Activated CD4-positive, alpha-beta T cell treated with anti-CD3 and anti-CD28 coated beads, Interleukin-2, amount 50 U/mL, for 4 hours (primary cell): ENCODE results near the gene RFC4.
"Not testable (repeated sequence)": the region's sequence is repeated elsewhere in the genome, so short reads cannot be mapped to it uniquely, and the experiment has no call there.

Experiments used
- DNase-seq, 2 experiments: peaks; one replicate each; pipeline ENCODE4 v3.0.0-alpha.2; 2020

The RFC4 gene

GRCh38 chr3:186824430-186825139, 18.3 kb upstream of the RFC4 start:
- no peak for DNase-seq

DNA sequence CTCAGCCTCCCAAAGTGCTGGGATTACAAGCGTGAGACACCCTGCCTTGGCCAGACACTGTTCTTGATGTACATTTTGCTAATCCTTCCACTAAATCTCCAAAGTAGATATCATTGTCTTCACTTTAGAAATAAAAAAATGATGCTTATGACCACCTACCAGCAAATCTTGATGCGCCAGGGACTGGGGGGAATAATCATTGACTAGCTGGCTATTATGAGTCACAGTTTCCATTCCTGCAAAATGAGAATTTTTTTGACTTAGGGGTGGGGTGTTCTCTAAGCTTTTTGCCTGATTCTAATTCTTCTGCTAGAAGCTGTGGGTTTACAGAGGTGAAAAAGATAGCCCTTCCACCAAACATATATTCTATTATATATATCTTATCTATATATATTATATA, 17.1 kb upstream of the RFC4 start:
- no peak for DNase-seq

- not testable (repeated sequence) for DNase-seq
These were observed 16.1 kb upstream of the RFC4 start for GRCh38 chr3:186822388-186822759.

DNA sequence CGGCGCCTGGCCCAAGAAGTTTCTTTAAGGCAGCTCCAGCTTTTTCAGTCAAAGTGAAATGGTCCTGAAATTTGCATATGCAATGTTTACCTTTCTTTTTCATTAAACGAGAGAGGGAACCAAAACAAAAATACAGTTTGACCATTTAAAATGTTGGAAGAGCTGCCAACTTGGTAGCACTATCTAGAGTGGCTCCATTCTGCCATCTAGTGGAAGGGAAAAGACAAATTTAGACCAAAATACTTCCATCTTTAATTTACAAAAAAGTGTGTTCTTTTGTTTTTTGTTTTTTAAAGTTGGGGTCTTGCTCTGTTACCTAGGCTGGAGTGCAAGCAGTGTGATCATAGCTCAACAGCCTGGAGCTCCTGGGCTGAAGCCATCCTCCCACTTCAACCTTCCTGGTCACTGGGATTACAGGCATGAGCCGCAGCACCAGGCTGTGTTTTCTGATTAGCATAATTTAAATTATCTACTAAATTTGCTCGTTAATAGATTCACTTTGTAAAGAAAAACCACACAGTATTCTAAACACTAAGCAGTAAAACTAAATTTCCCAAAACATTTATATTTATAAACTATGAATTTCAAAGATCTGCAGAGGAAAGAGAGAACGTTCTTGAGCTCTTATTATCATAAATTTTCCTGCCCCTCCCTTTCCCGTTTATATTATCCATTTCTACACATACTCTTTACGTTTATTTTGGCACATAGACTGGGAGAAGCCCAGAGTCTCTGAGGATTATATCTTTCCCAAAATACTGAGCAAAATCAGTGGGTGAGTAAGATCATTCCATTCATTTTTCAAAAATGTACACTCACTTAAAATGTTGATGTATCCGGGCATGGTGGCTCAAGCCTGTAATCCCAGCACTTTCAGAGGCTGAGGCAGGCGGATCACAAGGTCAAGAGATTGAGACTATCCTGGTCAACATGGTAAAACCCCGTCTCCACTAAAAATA, 15.4 kb upstream of the RFC4 start:
- DNase-seq, result no peak

GRCh38 chr3:186818956-186819355, 12.7 kb upstream of the RFC4 start:
- DNase-seq, result no peak

GRCh38 chr3:186818516-186818915, 12.2 kb upstream of the RFC4 start:
- DNase-seq, result no peak

DNA sequence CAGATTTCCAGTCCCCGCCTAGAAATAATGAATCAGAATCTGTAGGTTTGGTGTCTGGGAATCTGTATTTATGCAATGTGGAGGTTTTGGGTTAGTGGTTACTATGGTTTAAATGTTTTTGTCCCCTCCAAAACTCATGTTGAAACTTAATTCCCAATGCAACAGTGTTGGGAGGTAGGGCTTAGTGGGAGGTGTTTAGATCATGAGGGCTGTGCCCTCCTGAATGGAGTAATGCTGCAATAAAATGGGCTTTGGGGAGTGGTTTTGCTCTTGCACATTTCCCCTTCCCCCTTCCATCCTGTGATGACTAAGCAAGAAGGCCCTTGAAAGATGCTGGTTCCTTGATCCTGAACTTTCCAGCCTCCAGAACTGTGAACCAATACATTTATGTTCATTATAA, 9.2 kb upstream of the RFC4 start:
- DNase-seq, result no peak

DNA sequence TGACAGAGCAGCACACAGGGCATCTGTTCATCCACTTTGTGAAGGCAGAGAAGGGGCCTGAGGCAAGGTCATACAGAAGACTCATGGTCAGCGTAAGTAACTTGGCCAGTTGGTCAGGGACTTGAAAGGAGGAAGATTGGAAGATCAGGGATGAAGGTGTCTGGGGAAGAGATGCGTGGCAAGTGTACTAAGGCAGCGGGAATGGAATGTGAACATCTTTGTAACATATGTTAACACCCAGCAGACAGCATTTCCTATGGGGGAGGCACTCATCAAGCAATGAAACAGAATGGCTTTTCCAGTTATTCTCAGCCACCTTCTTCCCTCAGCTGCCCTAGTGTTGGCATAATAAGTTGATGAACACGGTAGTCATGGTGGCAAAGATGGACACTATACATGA, 7.8 kb upstream of the RFC4 start:
- no peak for DNase-seq

DNA sequence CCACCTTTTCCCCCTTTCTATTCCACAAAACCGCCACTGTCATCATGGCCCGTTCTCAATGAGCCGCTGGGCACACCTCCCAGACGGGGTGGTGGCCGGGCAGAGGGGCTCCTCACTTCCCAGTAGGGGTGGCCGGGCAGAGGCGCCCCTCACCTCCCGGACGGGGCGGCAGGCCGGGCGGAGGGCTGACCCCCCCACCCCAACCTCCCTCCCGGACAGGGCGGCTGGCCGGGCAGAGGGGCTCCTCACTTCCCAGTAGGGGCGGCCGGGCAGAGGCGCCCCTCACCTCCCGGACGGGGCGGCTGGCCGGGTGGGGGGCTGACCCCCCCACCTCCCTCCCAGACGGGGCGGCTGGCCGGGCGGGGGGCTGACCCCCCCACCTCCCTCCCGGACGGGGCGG, 5.0 kb upstream of the RFC4 start:
- DNase-seq, result not testable (repeated sequence)

GRCh38 chr3:186810336-186810996, 4.2 kb upstream of the RFC4 start:
- DNase-seq, result no peak

GRCh38 chr3:186807231-186807630, 949 bp upstream of the RFC4 start:
- DNase-seq, result no peak

DNA sequence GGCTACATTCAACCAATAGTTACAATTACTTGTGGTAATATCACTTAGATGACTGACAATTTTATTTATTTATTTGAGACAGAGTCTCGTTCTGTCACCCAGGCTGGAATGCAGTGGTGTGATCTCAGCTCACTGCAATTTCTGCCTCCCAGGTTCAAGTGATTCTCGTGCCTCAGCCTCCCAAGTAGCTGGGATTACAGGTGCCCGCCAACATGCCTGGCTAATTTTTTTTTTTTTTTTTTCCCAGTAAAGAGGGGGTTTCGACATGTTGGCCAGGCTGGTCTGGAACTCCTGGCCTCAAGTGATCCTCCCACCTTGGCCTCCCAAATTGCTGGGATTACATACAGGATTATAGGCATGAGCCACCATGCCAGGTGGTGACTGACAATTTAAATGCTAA, 2.8 kb downstream of the RFC4 start:
- DNase-seq, result not testable (repeated sequence)

DNA sequence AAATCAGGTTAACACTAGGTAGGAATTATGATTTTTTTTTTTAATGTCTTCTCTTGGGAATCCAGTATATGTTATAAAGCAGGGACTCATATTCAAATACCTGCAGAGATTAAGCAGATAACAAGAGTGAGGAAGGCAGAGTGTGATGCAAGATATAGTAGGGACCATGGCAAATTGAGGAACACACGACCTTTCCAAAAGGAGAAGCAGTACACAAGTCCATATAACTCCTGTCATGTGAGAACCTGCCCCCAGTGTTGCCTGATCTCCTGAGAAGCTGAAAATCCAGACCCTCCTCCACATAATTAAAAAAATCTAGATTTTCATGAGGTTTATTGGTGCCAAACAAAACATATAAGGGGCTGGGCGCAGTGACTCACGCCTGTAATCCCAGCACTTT, 3.6 kb downstream of the RFC4 start:
- DNase-seq, result no peak

- DNase-seq, result no peak
These were observed 6.0 kb downstream of the RFC4 start for GRCh38 chr3:186800285-186800684.

DNA sequence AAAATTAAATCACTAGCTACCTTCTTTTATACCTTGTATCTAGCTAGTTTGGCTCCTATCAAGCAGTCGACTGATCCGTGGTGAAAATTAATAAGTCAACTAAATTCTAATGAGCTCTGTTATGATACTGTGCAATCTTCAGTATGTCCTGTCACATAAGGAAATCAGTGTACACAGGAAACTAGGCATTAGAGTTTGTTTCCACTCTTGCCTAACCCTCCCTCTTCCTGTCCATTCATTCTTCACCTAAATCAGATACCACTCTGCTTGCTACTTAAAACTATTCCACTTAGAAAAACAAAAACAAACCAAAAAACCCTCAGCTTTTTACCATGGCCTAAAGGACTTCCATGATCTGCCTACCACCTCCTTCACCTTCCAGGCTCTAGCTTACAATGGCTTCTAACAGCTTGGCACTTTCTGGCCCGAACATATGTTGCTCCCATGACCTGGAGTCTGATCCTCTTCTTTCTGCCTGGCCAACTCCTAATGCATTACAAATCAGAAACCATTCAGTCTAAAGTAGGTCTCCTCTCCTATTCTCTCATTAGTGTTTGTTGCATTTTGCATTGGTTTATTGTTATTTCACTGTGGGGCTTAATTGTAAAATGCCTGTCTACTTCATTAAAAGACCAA, 7.9 kb downstream of the RFC4 start:
- no peak for DNase-seq

- no peak for DNase-seq
These were observed 15.9 kb downstream of the RFC4 start for GRCh38 chr3:186790261-186790981.

GRCh38 chr3:186789554-186790260, 16.6 kb downstream of the RFC4 start:
- DNase-seq, result no peak

DNA sequence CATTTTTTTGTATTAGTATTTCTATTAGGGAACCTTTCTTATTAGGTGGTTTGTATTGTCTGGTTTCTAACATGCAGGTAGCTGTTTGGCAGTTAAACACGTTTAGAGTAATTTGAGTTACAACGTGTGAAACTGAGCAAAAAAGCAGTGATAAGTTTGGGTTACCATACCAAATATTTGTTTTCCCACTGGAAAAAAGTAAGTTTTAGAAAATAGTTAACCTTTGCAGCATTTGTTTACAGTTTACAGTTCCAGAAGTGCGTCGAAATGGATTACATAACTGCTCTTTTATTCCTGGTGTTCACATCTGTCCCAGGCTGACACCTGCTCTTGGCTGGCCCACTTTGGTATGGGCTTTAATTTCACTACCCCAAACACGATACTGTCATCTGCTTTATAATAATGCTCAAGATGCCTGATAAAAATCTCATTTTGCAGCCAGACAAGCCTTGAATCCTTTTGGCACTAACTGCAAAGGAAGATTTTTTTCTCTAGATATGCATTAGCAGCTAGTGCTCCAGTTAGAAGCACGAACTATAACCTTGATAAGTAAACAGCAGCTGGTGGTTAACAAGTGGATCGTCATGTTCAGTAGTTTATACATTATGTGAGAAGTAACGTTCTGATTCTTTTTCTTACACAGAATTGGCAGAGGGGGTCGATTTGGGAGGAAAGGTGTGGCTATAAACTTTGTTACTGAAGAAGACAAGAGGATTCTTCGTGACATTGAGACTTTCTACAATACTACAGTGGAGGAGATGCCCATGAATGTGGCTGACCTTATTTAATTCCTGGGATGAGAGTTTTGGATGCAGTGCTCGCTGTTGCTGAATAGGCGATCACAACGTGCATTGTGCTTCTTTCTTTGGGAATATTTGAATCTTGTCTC, 17.6 kb downstream of the RFC4 start:
- DNase-seq, result no peak

DNA sequence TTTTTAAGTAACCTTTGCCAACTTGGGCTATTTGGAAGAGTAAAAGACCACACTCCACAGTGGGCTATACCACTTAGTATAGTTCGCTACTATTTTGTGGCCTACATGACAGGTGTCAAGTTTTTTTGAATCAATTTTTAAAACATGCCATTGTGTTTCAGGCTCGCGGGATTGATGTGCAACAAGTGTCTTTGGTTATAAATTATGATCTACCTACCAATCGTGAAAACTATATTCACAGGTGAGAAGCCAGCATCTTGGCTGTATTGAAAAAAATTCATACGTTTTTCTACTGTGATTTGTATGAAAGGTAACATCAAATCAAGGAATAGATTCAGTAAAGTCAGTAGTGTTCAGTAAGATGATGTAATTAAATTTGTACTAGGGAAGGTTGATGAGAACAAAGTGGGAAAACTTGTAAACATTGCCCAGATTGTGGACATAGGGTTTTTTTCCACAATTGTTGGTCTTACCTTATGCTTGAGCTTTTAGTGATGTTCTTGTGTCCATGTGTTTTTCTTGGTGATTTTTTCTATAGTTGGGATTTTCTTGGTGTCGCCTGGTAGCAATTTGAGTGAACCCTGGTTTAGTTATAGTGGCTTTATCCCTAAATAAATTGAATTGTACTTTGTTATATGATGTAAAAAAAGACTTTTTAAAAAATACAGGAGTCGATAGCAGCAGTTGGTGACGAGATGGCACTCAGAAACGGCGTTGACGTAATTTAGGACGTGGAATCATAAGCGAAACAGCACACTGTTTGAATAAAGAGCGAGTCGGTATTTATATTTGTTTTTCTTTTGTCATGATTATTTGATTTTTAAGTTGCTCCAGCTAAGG, 18.4 kb downstream of the RFC4 start:
- DNase-seq, result no peak

DNA sequence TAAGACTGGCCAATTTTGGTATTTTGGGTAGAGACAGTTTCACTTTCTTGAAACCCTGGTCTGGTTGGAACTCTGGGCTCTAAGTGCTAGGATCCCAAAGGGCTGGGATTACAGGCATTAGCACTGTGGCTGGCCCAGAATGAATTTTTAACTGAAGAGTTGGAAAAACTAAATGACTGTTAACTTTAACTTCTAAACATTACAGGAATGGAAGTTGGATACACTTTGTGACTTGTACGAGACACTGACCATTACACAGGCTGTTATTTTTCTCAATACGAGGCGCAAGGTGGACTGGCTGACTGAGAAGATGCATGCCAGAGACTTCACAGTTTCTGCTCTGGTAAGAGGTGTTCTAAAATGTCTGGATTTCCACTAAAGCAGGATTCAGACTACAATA, 19.4 kb downstream of the RFC4 start:
- no peak for DNase-seq
